ENCODE data around the gene KIAA0586.

The KIAA0586 gene

DNA sequence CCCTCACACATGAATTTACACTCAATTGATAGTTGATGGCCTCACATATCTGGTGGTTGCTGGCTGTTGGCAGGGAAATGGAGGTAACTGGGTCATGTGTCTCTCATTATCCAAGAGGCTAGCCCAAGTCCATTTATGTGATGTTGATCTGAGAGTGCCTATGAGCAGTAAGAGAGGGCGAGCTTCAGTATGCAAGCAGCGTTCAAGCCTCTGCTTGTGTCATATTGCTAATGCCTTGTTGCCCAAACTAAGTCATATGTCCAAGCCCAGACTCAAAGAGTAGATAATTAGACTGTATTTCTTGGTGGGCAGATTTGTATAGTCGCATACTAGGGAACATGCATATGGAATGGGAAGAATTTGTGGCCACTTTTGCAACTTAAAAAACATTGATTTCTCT, 126.4 kb downstream of the KIAA0586 start:
- Histone ChIP-seq H3K27me3 (ENCODE audit: insufficient read depth, low read depth, severe bottlenecking) (no peaks in the 10 kb centered on the region), H3K27ac (no peak overlapping the region), H3K4me3 (ENCODE audit: low read depth, low read length) (no peak overlapping the region), H3K9me3 (ENCODE audit: severe bottlenecking) (no peaks in the 10 kb centered on the region), H3K36me3 (no peaks in the 10 kb centered on the region)
- DNase-seq, result no peak
- TF ChIP-seq, protein P1, sequence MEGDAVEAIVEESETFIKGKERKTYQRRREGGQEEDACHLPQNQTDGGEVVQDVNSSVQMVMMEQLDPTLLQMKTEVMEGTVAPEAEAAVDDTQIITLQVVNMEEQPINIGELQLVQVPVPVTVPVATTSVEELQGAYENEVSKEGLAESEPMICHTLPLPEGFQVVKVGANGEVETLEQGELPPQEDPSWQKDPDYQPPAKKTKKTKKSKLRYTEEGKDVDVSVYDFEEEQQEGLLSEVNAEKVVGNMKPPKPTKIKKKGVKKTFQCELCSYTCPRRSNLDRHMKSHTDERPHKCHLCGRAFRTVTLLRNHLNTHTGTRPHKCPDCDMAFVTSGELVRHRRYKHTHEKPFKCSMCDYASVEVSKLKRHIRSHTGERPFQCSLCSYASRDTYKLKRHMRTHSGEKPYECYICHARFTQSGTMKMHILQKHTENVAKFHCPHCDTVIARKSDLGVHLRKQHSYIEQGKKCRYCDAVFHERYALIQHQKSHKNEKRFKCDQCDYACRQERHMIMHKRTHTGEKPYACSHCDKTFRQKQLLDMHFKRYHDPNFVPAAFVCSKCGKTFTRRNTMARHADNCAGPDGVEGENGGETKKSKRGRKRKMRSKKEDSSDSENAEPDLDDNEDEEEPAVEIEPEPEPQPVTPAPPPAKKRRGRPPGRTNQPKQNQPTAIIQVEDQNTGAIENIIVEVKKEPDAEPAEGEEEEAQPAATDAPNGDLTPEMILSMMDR (IDR thresholded peaks at IDR 0.05; ENCODE audit: low read depth, low read length), result no peak

DNA sequence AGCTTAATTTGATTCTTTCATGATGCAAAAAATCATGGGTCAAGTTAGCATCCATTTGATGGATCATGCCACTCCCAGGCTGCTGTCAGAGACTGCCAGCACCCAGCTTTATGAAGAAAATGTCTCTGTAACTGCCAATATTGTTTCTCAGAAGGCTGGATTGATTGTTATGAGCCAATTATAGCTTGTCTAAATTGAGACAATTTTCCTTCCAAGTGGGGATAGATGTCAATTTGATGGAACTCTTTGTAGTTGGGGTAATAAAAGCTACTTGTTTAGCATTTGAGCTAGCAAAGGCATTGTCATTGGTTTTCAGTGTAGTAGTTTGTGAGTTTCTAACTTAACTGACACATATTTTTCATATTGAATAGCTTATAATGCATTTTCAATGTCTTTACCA, 128.1 kb downstream of the KIAA0586 start:
- TF ChIP-seq, protein P1 (IDR thresholded peaks at IDR 0.05; ENCODE audit: low read depth, low read length), result no peak
- H3K27ac ChIP-seq, result no peak overlapping the region
- H3K4me3 ChIP-seq (ENCODE audit: low read depth, low read length), result no peak overlapping the region
- H3K36me3 ChIP-seq, result no peaks in the 10 kb centered on the region
- no peaks in the 10 kb centered on the region for H3K27me3 ChIP-seq (ENCODE audit: insufficient read depth, low read depth, severe bottlenecking)
- no peaks in the 10 kb centered on the region for H3K9me3 ChIP-seq (ENCODE audit: severe bottlenecking)
- no peak for DNase-seq

DNA sequence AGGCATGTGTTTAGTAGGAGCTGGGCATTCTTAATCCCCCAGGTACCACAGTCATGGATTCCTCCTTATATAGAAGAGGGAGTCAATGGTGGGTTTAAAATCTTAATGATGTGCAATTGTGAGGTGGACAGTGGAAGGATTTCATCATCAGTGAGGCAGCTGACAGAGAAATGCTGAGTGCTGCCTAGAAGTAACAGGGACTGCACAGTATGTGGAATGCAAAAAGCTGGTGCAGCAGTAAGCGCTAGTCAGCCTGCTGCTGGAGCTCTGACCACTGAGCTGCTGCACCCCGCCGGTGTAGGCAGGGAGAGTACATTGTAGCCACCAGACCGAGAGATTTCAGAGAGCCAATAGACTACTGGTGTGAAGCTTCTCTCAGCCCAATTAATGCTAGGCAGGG, 129.7 kb downstream of the KIAA0586 start:
- H3K4me3 ChIP-seq (ENCODE audit: low read depth, low read length), result no peak overlapping the region
- no peaks in the 10 kb centered on the region for H3K27me3 ChIP-seq (ENCODE audit: insufficient read depth, low read depth, severe bottlenecking)
- DNase-seq, result no peak
- H3K9me3 ChIP-seq (ENCODE audit: severe bottlenecking), result no peaks in the 10 kb centered on the region
- no peak overlapping the region for H3K27ac ChIP-seq
- TF ChIP-seq, protein P1 (IDR thresholded peaks at IDR 0.05; ENCODE audit: low read depth, low read length), result no peak
- H3K36me3 ChIP-seq, result no peaks in the 10 kb centered on the region

DNA sequence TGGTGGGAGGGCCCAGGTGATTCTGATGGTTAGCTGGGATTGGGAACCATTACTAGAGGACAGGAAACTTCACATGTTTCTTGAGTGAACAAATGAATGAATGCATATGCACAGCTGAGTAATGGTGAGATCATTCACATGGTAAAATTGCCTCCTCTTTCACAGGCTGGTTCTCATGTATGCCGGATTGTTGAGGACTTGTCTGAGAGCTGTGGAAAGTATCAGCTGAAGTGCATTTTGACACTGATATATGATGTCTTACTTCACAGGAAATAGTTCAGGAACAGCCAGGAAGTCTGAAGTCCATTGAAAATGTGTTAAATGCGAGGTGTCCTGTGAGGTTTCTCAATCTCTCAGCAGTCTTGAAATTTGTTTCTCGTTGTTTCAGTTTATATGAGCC, 132.7 kb downstream of the KIAA0586 start:
- TF ChIP-seq, protein P1 (IDR thresholded peaks at IDR 0.05; ENCODE audit: low read depth, low read length), result no peak

DNA sequence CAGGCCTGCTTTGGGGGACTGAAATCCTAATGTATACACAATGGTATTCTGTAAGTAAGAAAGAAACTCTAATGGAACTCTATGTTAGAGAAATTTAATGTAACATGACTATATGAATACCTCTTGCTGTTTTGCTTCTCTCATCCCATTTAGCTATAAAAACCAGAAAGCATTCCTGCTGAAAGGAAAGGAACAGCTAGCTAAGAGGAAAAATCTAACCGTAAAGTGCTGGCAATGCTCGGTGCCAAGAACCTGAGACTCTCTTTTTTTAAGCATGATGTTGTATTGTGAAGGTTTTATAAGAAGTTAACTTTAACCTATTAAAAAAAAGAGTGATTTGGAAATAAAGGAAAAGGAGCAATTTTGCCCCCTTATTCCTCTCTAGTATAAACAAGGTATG, 134.6 kb downstream of the KIAA0586 start:
- TF ChIP-seq, protein P1 (IDR thresholded peaks at IDR 0.05; ENCODE audit: low read depth, low read length), result no peak
- no peak for DNase-seq
- H3K27ac ChIP-seq, result no peak overlapping the region

More for the DNA sequence above, 132.7 kb downstream of the KIAA0586 start:
- H3K27ac ChIP-seq, result no peak overlapping the region
- H3K36me3 ChIP-seq, result no peaks in the 10 kb centered on the region
- H3K9me3 ChIP-seq (ENCODE audit: severe bottlenecking), result no peaks in the 10 kb centered on the region
- no peak overlapping the region for H3K4me3 ChIP-seq (ENCODE audit: low read depth, low read length)
- no peaks in the 10 kb centered on the region for H3K27me3 ChIP-seq (ENCODE audit: insufficient read depth, low read depth, severe bottlenecking)
- no peak for DNase-seq

DNA sequence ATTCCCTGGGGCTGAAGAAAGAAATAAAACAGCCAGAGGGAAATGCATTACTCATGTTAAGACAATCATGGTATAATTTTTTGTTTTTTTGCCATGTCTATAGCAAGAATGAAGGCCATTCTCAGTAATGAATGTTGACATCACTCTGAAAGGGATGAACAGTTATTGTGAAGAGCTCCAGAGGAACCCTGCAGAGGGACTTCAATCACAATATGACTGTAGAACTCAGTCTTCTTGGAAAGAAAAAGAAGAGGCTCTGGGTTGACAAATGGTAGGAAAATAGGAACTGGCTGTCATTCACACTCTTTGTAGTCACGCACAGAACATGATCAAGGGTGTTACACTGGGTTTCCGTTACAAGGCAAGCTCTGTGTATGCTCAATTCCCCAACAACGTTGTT, 136.5 kb downstream of the KIAA0586 start:
- TF ChIP-seq, protein P1 (IDR thresholded peaks at IDR 0.05; ENCODE audit: low read depth, low read length), result no peak
- DNase-seq, result no peak
- Histone ChIP-seq H3K27me3 (ENCODE audit: insufficient read depth, low read depth, severe bottlenecking) (no peaks in the 10 kb centered on the region), H3K4me3 (ENCODE audit: low read depth, low read length) (no peak overlapping the region), H3K27ac (no peak overlapping the region), H3K36me3 (no peaks in the 10 kb centered on the region), H3K9me3 (ENCODE audit: severe bottlenecking) (no peaks in the 10 kb centered on the region)

More for the DNA sequence above, 134.6 kb downstream of the KIAA0586 start:
- Histone ChIP-seq H3K27me3 (ENCODE audit: insufficient read depth, low read depth, severe bottlenecking) (no peaks in the 10 kb centered on the region), H3K4me3 (ENCODE audit: low read depth, low read length) (no peak overlapping the region), H3K36me3 (no peaks in the 10 kb centered on the region), H3K9me3 (ENCODE audit: severe bottlenecking) (no peaks in the 10 kb centered on the region)

Data from WERI-Rb-1 (cell line).